IPS-15b (cell line): Measurements from ENCODE around the gene PRTN3.

Source experiments
- H3K27me3 ChIP-seq: one replicate; pipeline ENCODE4 v1.6.1; 2013; ENCODE audit warnings: low read length; ENCODE audit not compliant: control insufficient read depth, insufficient read depth
- H3K36me3 ChIP-seq: one replicate; pipeline ENCODE4 v1.6.1; 2013; ENCODE audit warnings: low read length; ENCODE audit not compliant: control insufficient read depth, insufficient read depth
- H3K4me1 ChIP-seq: one replicate; pipeline ENCODE4 v1.6.1; 2013; ENCODE audit warnings: mild to moderate bottlenecking, low read length; ENCODE audit not compliant: control insufficient read depth, insufficient read depth
- H3K4me3 ChIP-seq: one replicate; pipeline ENCODE4 v1.5.1; 2013; ENCODE audit warnings: low read depth, low read length
- H3K9ac ChIP-seq: one replicate; pipeline ENCODE4 v1.6.1; 2013; ENCODE audit warnings: low read depth, mild to moderate bottlenecking, low read length
- H3K9me3 ChIP-seq: one replicate; pipeline ENCODE4 v1.6.1; 2013; ENCODE audit warnings: mild to moderate bottlenecking, low read length; ENCODE audit not compliant: control insufficient read depth, insufficient read depth

PRTN3 gene

GRCh38 chr19:855566-856120 is 14.8 kb downstream of the PRTN3 start:
- H3K27me3 ChIP-seq: peaks cover 5% of the 10 kb centered on the region
- H3K36me3 ChIP-seq: no peaks in the 10 kb centered on the region
- H3K9ac ChIP-seq: no peak overlapping the region
- H3K4me1 ChIP-seq: no peaks in the 10 kb centered on the region
- H3K9me3 ChIP-seq: no peaks in the 10 kb centered on the region
- H3K4me3 ChIP-seq: no peak overlapping the region

- no peaks in the 10 kb centered on the region for H3K9me3 ChIP-seq
- H3K4me3 ChIP-seq: no peak overlapping the region
- no peaks in the 10 kb centered on the region for H3K4me1 ChIP-seq
- peaks cover 5% of the 10 kb centered on the region for H3K27me3 ChIP-seq
- H3K36me3 ChIP-seq: no peaks in the 10 kb centered on the region
- H3K9ac ChIP-seq: no peak overlapping the region
These were observed 17.5 kb downstream of the PRTN3 start for GRCh38 chr19:858284-858683.

GRCh38 chr19:858868-859843 is 18.4 kb downstream of the PRTN3 start, which contains the start of gene CFD:
CFD (plus strand) TSS chr19:859664; CDS start chr19:859690, 26 bp downstream.
- Histone ChIP-seq H3K4me1 (no peaks in the 10 kb centered on the region), H3K36me3 (no peaks in the 10 kb centered on the region), H3K9me3 (no peaks in the 10 kb centered on the region), H3K27me3 (peaks cover 5% of the 10 kb centered on the region), H3K4me3 (peak within 1 kb of the TSS; percentile 54), H3K9ac (no peak within 1 kb of the TSS)

GRCh38 chr19:861141-861755 is 20.4 kb downstream of the PRTN3 start:
- Histone ChIP-seq H3K27me3 (peaks cover 5% of the 10 kb centered on the region), H3K4me3 (peak overlapping the region; percentile 22), H3K9me3 (no peaks in the 10 kb centered on the region), H3K36me3 (no peaks in the 10 kb centered on the region), H3K4me1 (no peaks in the 10 kb centered on the region), H3K9ac (no peak overlapping the region)

GRCh38 chr19:861756-862580 is 21.2 kb downstream of the PRTN3 start:
- H3K9me3 ChIP-seq: no peaks in the 10 kb centered on the region
- H3K4me1 ChIP-seq: no peaks in the 10 kb centered on the region
- no peaks in the 10 kb centered on the region for H3K36me3 ChIP-seq
- H3K4me3 ChIP-seq: peak overlapping the region; percentile 49
- H3K9ac ChIP-seq: no peak overlapping the region
- H3K27me3 ChIP-seq: peaks cover 5% of the 10 kb centered on the region

GRCh38 chr19:862581-863314 is 21.9 kb downstream of the PRTN3 start:
- Histone ChIP-seq H3K9me3 (no peaks in the 10 kb centered on the region), H3K9ac (no peak overlapping the region), H3K36me3 (peaks cover 1% of the 10 kb centered on the region), H3K27me3 (peaks cover 5% of the 10 kb centered on the region), H3K4me3 (peak overlapping the region; percentile 49), H3K4me1 (no peaks in the 10 kb centered on the region)

- H3K9me3 ChIP-seq: no peaks in the 10 kb centered on the region
- peaks cover 6% of the 10 kb centered on the region for H3K36me3 ChIP-seq
- H3K9ac ChIP-seq: no peak overlapping the region
- no peaks in the 10 kb centered on the region for H3K4me1 ChIP-seq
- peaks cover 5% of the 10 kb centered on the region for H3K27me3 ChIP-seq
- H3K4me3 ChIP-seq: peak overlapping the region; percentile 49
These were observed 22.5 kb downstream of the PRTN3 start for GRCh38 chr19:863315-863620.

- Histone ChIP-seq H3K36me3 (peaks cover 21% of the 10 kb centered on the region), H3K4me1 (no peaks in the 10 kb centered on the region), H3K27me3 (no peaks in the 10 kb centered on the region), H3K9me3 (no peaks in the 10 kb centered on the region), H3K4me3 (no peak overlapping the region), H3K9ac (no peak overlapping the region)
These were observed 26.0 kb downstream of the PRTN3 start for GRCh38 chr19:866769-867300.

GRCh38 chr19:867301-867793 is 26.5 kb downstream of the PRTN3 start:
- Histone ChIP-seq H3K36me3 (peaks cover 21% of the 10 kb centered on the region), H3K4me1 (peaks cover 2% of the 10 kb centered on the region), H3K9ac (no peak overlapping the region), H3K4me3 (no peak overlapping the region), H3K9me3 (no peaks in the 10 kb centered on the region), H3K27me3 (no peaks in the 10 kb centered on the region)

- H3K36me3 ChIP-seq: peaks cover 21% of the 10 kb centered on the region
These were observed 27.2 kb downstream of the PRTN3 start for GRCh38 chr19:867855-868457.

More at GRCh38 chr19:867855-868457, 27.2 kb downstream of the PRTN3 start:
- Histone ChIP-seq H3K9ac (no peak overlapping the region), H3K4me3 (no peak overlapping the region), H3K4me1 (peaks cover 2% of the 10 kb centered on the region), H3K27me3 (no peaks in the 10 kb centered on the region), H3K9me3 (no peaks in the 10 kb centered on the region)
